H9 (cell line): ENCODE data around the gene DSCAM. TPM values are rescaled to one million over a fixed set of nuclear protein-coding genes. Genes with fewer than 3 reads are reported as not detected.

ENCODE experiments used
- DNase-seq: peaks from one replicate; pipeline ENCODE4 v3.0.0-alpha.2; 2017
- H2AFZ ChIP-seq: one replicate; pipeline ENCODE4 v1.6.1; 2013; ENCODE audit warnings: mild to moderate bottlenecking, low read length, control low read depth, moderate library complexity
- H2AK5ac ChIP-seq: 2 replicates; pipeline ENCODE4 v1.6.1; 2013; ENCODE audit warnings: low read length, control low read depth, mixed read lengths; ENCODE audit not compliant: insufficient read length
- H2BK120ac ChIP-seq: one replicate; pipeline ENCODE4 v1.6.1; 2013; ENCODE audit warnings: low read depth, mild to moderate bottlenecking, low read length, control low read depth, inconsistent platforms; ENCODE audit not compliant: poor library complexity, severe bottlenecking
- H2BK12ac ChIP-seq: 2 replicates; pipeline ENCODE4 v1.6.1; 2013; ENCODE audit warnings: low read length, control low read depth, mixed read lengths, low read depth; ENCODE audit not compliant: insufficient read length
- H2BK15ac ChIP-seq: 2 replicates; pipeline ENCODE4 v1.6.1; 2013; ENCODE audit warnings: low read depth, low read length, control low read depth
- H2BK20ac ChIP-seq: one replicate; pipeline ENCODE4 v1.6.1; 2013; ENCODE audit warnings: low read depth, mild to moderate bottlenecking, low read length, control low read depth, inconsistent platforms; ENCODE audit not compliant: poor library complexity, severe bottlenecking
- H2BK5ac ChIP-seq: 2 replicates; pipeline ENCODE4 v1.6.1; 2013; ENCODE audit warnings: low read length, control low read depth, mixed read lengths; ENCODE audit not compliant: insufficient read length
- H3K14ac ChIP-seq: 2 replicates; pipeline ENCODE4 v1.6.1; 2013; ENCODE audit warnings: low read length, control low read depth; ENCODE audit not compliant: insufficient read depth
- H3K18ac ChIP-seq: 2 replicates; pipeline ENCODE4 v1.6.1; 2013; ENCODE audit warnings: low read depth, mild to moderate bottlenecking, mixed read lengths, low read length, control low read depth; ENCODE audit not compliant: insufficient read length
- H3K23ac ChIP-seq: 2 replicates; pipeline ENCODE4 v1.6.1; 2013; ENCODE audit warnings: low read length, control low read depth, mixed read lengths, low read depth; ENCODE audit not compliant: insufficient read length
- H3K23me2 ChIP-seq: 2 replicates; pipeline ENCODE4 v1.6.1; 2013; ENCODE audit warnings: low read depth, mild to moderate bottlenecking, mixed read lengths, low read length, control low read depth; ENCODE audit not compliant: insufficient read length, poor library complexity, severe bottlenecking
- H3K27ac ChIP-seq: 2 replicates; pipeline ENCODE4 v1.5.1; 2013; ENCODE audit warnings: low read length, control low read depth, mixed read lengths, low read depth; ENCODE audit not compliant: insufficient read length
- H3K27me3 ChIP-seq: 2 replicates; pipeline ENCODE4 v1.6.1; 2013; ENCODE audit warnings: low read length, control low read depth, inconsistent platforms; ENCODE audit not compliant: insufficient read depth
- H3K4ac ChIP-seq: 2 replicates; pipeline ENCODE4 v1.6.1; 2013; ENCODE audit warnings: low read depth, mild to moderate bottlenecking, control low read depth, inconsistent platforms, low read length, moderate library complexity
- H3K4me1 ChIP-seq: 2 replicates; pipeline ENCODE4 v1.6.1; 2013; ENCODE audit warnings: low read length, control low read depth, inconsistent platforms; ENCODE audit not compliant: insufficient read depth
- H3K4me2 ChIP-seq: 2 replicates; pipeline ENCODE4 v1.6.1; 2013; ENCODE audit warnings: low read length, control low read depth, mixed read lengths; ENCODE audit not compliant: insufficient read length, insufficient read depth
- H3K56ac ChIP-seq: 2 replicates; pipeline ENCODE4 v1.6.1; 2013; ENCODE audit warnings: low read depth, mild to moderate bottlenecking, mixed read lengths, low read length, control low read depth; ENCODE audit not compliant: insufficient read length
- H3K79me1 ChIP-seq: 2 replicates; pipeline ENCODE4 v1.6.1; 2013; ENCODE audit warnings: low read depth, mild to moderate bottlenecking, moderate library complexity, low read length, control low read depth, inconsistent platforms; ENCODE audit not compliant: insufficient read depth, poor library complexity, severe bottlenecking
- H3K79me2 ChIP-seq: 2 replicates; pipeline ENCODE4 v1.6.1; 2013; ENCODE audit warnings: low read length, control low read depth, inconsistent platforms; ENCODE audit not compliant: insufficient read depth
- H3K9ac ChIP-seq: 2 replicates; pipeline ENCODE4 v1.6.1; 2013; ENCODE audit warnings: low read length, control low read depth, mixed read lengths; ENCODE audit not compliant: insufficient read length; ENCODE audit errors: extremely low read depth
- H3K9me3 ChIP-seq: one replicate; pipeline ENCODE4 v1.6.1; 2013; ENCODE audit warnings: low read depth, low read length, inconsistent platforms; ENCODE audit not compliant: control insufficient read depth
- H3T11ph ChIP-seq: one replicate; pipeline ENCODE4 v1.6.1; 2013; ENCODE audit warnings: mild to moderate bottlenecking, low read length, control low read depth, inconsistent platforms
- H4K20me1 ChIP-seq: one replicate; pipeline ENCODE4 v1.6.1; 2013; ENCODE audit not compliant: control insufficient read depth, insufficient read length, insufficient read depth
- H4K5ac ChIP-seq: 2 replicates; pipeline ENCODE4 v1.6.1; 2013; ENCODE audit warnings: low read depth, mild to moderate bottlenecking, mixed read lengths, low read length, control low read depth; ENCODE audit not compliant: insufficient read length
- H4K8ac ChIP-seq: replicated peaks from 2 replicates; pipeline ENCODE4 v1.6.1; 2013; ENCODE audit warnings: low read length, control low read depth, mixed read lengths, low read depth; ENCODE audit not compliant: insufficient read length
- H4K91ac ChIP-seq: 2 replicates; pipeline ENCODE4 v1.6.1; 2013; ENCODE audit warnings: low read depth, mild to moderate bottlenecking, moderate library complexity, mixed read lengths, low read length, control low read depth; ENCODE audit not compliant: insufficient read length
- H3K27ac Mint-ChIP-seq, 3 experiments: 2 replicates in 2 of 3; 3 replicates in 1 of 3; pipeline ENCODE4 v1.8.0; 2020 to 2021; ENCODE audit warnings: mixed read lengths in 3 of 3, mild to moderate bottlenecking in 1 of 3, moderate library complexity in 1 of 3
- H3K27me3 Mint-ChIP-seq: 2 replicates; pipeline ENCODE4 v1.8.0; 2021; ENCODE audit warnings: low read depth, mild to moderate bottlenecking, moderate library complexity, mixed read lengths
- H3K36me3 Mint-ChIP-seq, 3 experiments: 2 replicates in 2 of 3; 3 replicates in 1 of 3; pipeline ENCODE4 v1.8.0; 2020 to 2021; ENCODE audit warnings: low read depth in 3 of 3, mixed read lengths in 3 of 3; ENCODE audit not compliant: insufficient read depth in 1 of 3
- H3K4me1 Mint-ChIP-seq, 2 experiments: 2 replicates each; pipeline ENCODE4 v1.8.0; 2020; ENCODE audit warnings: mixed read lengths in 2 of 2
- H3K4me3 Mint-ChIP-seq, 2 experiments: 2 replicates in 1 of 2; 3 replicates in 1 of 2; pipeline ENCODE4 v1.8.0; 2020 to 2021; ENCODE audit warnings: mild to moderate bottlenecking in 2 of 2, mixed read lengths in 2 of 2, moderate library complexity in 1 of 2
- H3K9me3 Mint-ChIP-seq, 2 experiments: 2 replicates in 1 of 2; 3 replicates in 1 of 2; pipeline ENCODE4 v1.8.0; 2020; ENCODE audit warnings: mild to moderate bottlenecking in 2 of 2, mixed read lengths in 2 of 2, moderate library complexity in 1 of 2
- WGBS: extraction: QIAGEN DNeasy Blood & Tissue Kit; methylation state at CpG from one replicate; pipeline ENCODE4 v1.1.7; 2013; ENCODE audit warnings: missing lambda C conversion rate, low lambda C conversion rate, mixed read lengths; ENCODE audit not compliant: insufficient read length; ENCODE audit errors: extremely low coverage; 5-methylcytosine and 5-hydroxymethylcytosine counted together
- total RNA-seq: library from RNA; stranded (reverse); gene quantifications from 2 replicates; pipeline ENCODE4 v1.2.1, GENCODE V29; 2021
- TF ChIP-seq, protein P1 (sequence below): fragments of 200-600 bp; sonication (generic); conservative IDR thresholded peaks from 3 replicates; pipeline ENCODE4 v1.8.0; 2021; ENCODE audit warnings: antibody characterized with exemption, mild to moderate bottlenecking

The DSCAM gene
- total RNA-seq, 1 experiment from 2014 or later, result 0.17 TPM

GRCh38 chr21:40052276-40052675 is 794.7 kb downstream of the DSCAM start:
- WGBS, result no CpG with 5 or more reads among the region's 2 CpGs
- Histone ChIP-seq H2BK120ac (no peak overlapping the region), H3K27ac (no peak overlapping the region), H3K9ac (no peak overlapping the region), H2AK5ac (no peak overlapping the region), H3K4me2 (no peak overlapping the region), H2AFZ (no peak overlapping the region), H3K4me1 (no peaks in the 10 kb centered on the region), H3K79me1 (no peaks in the 10 kb centered on the region), H3K18ac (no peak overlapping the region), H3K56ac (no peak overlapping the region), H2BK20ac (no peak overlapping the region), H4K8ac (no peak overlapping the region), H3K4ac (no peak overlapping the region), H3K79me2 (no peaks in the 10 kb centered on the region), H3K9me3 (no peaks in the 10 kb centered on the region), H4K91ac (no peak overlapping the region), H4K20me1 (no peaks in the 10 kb centered on the region), H2BK12ac (no peak overlapping the region), H3K14ac (no peak overlapping the region), H3T11ph (no peak overlapping the region), H3K23ac (no peak overlapping the region), H4K5ac (no peak overlapping the region), H3K23me2 (no peaks in the 10 kb centered on the region), H2BK15ac (no peak overlapping the region), H3K27me3 (no peaks in the 10 kb centered on the region), H2BK5ac (no peak overlapping the region)
- no peak for DNase-seq
- Mint-ChIP-seq H3K27me3 (no peaks in the 10 kb centered on the region), H3K4me3 (no peak overlapping the region), H3K36me3 (no peaks in the 10 kb centered on the region), H3K4me1 (peaks cover 12 to 17% of the 10 kb centered on the region in 2 experiments), H3K9me3 (no peaks in the 10 kb centered on the region), H3K27ac (no peak overlapping the region)
- TF ChIP-seq, protein P1, sequence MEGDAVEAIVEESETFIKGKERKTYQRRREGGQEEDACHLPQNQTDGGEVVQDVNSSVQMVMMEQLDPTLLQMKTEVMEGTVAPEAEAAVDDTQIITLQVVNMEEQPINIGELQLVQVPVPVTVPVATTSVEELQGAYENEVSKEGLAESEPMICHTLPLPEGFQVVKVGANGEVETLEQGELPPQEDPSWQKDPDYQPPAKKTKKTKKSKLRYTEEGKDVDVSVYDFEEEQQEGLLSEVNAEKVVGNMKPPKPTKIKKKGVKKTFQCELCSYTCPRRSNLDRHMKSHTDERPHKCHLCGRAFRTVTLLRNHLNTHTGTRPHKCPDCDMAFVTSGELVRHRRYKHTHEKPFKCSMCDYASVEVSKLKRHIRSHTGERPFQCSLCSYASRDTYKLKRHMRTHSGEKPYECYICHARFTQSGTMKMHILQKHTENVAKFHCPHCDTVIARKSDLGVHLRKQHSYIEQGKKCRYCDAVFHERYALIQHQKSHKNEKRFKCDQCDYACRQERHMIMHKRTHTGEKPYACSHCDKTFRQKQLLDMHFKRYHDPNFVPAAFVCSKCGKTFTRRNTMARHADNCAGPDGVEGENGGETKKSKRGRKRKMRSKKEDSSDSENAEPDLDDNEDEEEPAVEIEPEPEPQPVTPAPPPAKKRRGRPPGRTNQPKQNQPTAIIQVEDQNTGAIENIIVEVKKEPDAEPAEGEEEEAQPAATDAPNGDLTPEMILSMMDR, result no peak
